H9 (cell line): ENCODE results near the gene CDC37L1. TPM values are rescaled to one million over a fixed set of nuclear protein-coding genes. Genes with fewer than 3 reads are reported as not detected.

Experiments used
- DNase-seq: peaks from one replicate; pipeline ENCODE4 v3.0.0-alpha.2; 2017
- H2AFZ ChIP-seq: one replicate; pipeline ENCODE4 v1.6.1; 2013; ENCODE audit warnings: mild to moderate bottlenecking, low read length, control low read depth, moderate library complexity
- H2AK5ac ChIP-seq: 2 replicates; pipeline ENCODE4 v1.6.1; 2013; ENCODE audit warnings: low read length, control low read depth, mixed read lengths; ENCODE audit not compliant: insufficient read length
- H2BK120ac ChIP-seq: one replicate; pipeline ENCODE4 v1.6.1; 2013; ENCODE audit warnings: low read depth, mild to moderate bottlenecking, low read length, control low read depth, inconsistent platforms; ENCODE audit not compliant: poor library complexity, severe bottlenecking
- H2BK12ac ChIP-seq: 2 replicates; pipeline ENCODE4 v1.6.1; 2013; ENCODE audit warnings: low read length, control low read depth, mixed read lengths, low read depth; ENCODE audit not compliant: insufficient read length
- H2BK15ac ChIP-seq: 2 replicates; pipeline ENCODE4 v1.6.1; 2013; ENCODE audit warnings: low read depth, low read length, control low read depth
- H2BK20ac ChIP-seq: one replicate; pipeline ENCODE4 v1.6.1; 2013; ENCODE audit warnings: low read depth, mild to moderate bottlenecking, low read length, control low read depth, inconsistent platforms; ENCODE audit not compliant: poor library complexity, severe bottlenecking
- H2BK5ac ChIP-seq: 2 replicates; pipeline ENCODE4 v1.6.1; 2013; ENCODE audit warnings: low read length, control low read depth, mixed read lengths; ENCODE audit not compliant: insufficient read length
- H3K14ac ChIP-seq: 2 replicates; pipeline ENCODE4 v1.6.1; 2013; ENCODE audit warnings: low read length, control low read depth; ENCODE audit not compliant: insufficient read depth
- H3K18ac ChIP-seq: 2 replicates; pipeline ENCODE4 v1.6.1; 2013; ENCODE audit warnings: low read depth, mild to moderate bottlenecking, mixed read lengths, low read length, control low read depth; ENCODE audit not compliant: insufficient read length
- H3K23ac ChIP-seq: 2 replicates; pipeline ENCODE4 v1.6.1; 2013; ENCODE audit warnings: low read length, control low read depth, mixed read lengths, low read depth; ENCODE audit not compliant: insufficient read length
- H3K23me2 ChIP-seq: 2 replicates; pipeline ENCODE4 v1.6.1; 2013; ENCODE audit warnings: low read depth, mild to moderate bottlenecking, mixed read lengths, low read length, control low read depth; ENCODE audit not compliant: insufficient read length, poor library complexity, severe bottlenecking
- H3K27ac ChIP-seq: 2 replicates; pipeline ENCODE4 v1.5.1; 2013; ENCODE audit warnings: low read length, control low read depth, mixed read lengths, low read depth; ENCODE audit not compliant: insufficient read length
- H3K27me3 ChIP-seq: 2 replicates; pipeline ENCODE4 v1.6.1; 2013; ENCODE audit warnings: low read length, control low read depth, inconsistent platforms; ENCODE audit not compliant: insufficient read depth
- H3K4ac ChIP-seq: 2 replicates; pipeline ENCODE4 v1.6.1; 2013; ENCODE audit warnings: low read depth, mild to moderate bottlenecking, control low read depth, inconsistent platforms, low read length, moderate library complexity
- H3K4me1 ChIP-seq: 2 replicates; pipeline ENCODE4 v1.6.1; 2013; ENCODE audit warnings: low read length, control low read depth, inconsistent platforms; ENCODE audit not compliant: insufficient read depth
- H3K4me2 ChIP-seq: 2 replicates; pipeline ENCODE4 v1.6.1; 2013; ENCODE audit warnings: low read length, control low read depth, mixed read lengths; ENCODE audit not compliant: insufficient read length, insufficient read depth
- H3K56ac ChIP-seq: 2 replicates; pipeline ENCODE4 v1.6.1; 2013; ENCODE audit warnings: low read depth, mild to moderate bottlenecking, mixed read lengths, low read length, control low read depth; ENCODE audit not compliant: insufficient read length
- H3K79me1 ChIP-seq: 2 replicates; pipeline ENCODE4 v1.6.1; 2013; ENCODE audit warnings: low read depth, mild to moderate bottlenecking, moderate library complexity, low read length, control low read depth, inconsistent platforms; ENCODE audit not compliant: insufficient read depth, poor library complexity, severe bottlenecking
- H3K79me2 ChIP-seq: 2 replicates; pipeline ENCODE4 v1.6.1; 2013; ENCODE audit warnings: low read length, control low read depth, inconsistent platforms; ENCODE audit not compliant: insufficient read depth
- H3K9ac ChIP-seq: 2 replicates; pipeline ENCODE4 v1.6.1; 2013; ENCODE audit warnings: low read length, control low read depth, mixed read lengths; ENCODE audit not compliant: insufficient read length; ENCODE audit errors: extremely low read depth
- H3K9me3 ChIP-seq: one replicate; pipeline ENCODE4 v1.6.1; 2013; ENCODE audit warnings: low read depth, low read length, inconsistent platforms; ENCODE audit not compliant: control insufficient read depth
- H3T11ph ChIP-seq: one replicate; pipeline ENCODE4 v1.6.1; 2013; ENCODE audit warnings: mild to moderate bottlenecking, low read length, control low read depth, inconsistent platforms
- H4K20me1 ChIP-seq: one replicate; pipeline ENCODE4 v1.6.1; 2013; ENCODE audit not compliant: control insufficient read depth, insufficient read length, insufficient read depth
- H4K5ac ChIP-seq: 2 replicates; pipeline ENCODE4 v1.6.1; 2013; ENCODE audit warnings: low read depth, mild to moderate bottlenecking, mixed read lengths, low read length, control low read depth; ENCODE audit not compliant: insufficient read length
- H4K8ac ChIP-seq: replicated peaks from 2 replicates; pipeline ENCODE4 v1.6.1; 2013; ENCODE audit warnings: low read length, control low read depth, mixed read lengths, low read depth; ENCODE audit not compliant: insufficient read length
- H4K91ac ChIP-seq: 2 replicates; pipeline ENCODE4 v1.6.1; 2013; ENCODE audit warnings: low read depth, mild to moderate bottlenecking, moderate library complexity, mixed read lengths, low read length, control low read depth; ENCODE audit not compliant: insufficient read length
- H3K27ac Mint-ChIP-seq, 3 experiments: 2 replicates in 2 of 3; 3 replicates in 1 of 3; pipeline ENCODE4 v1.8.0; 2020 to 2021; ENCODE audit warnings: mixed read lengths in 3 of 3, mild to moderate bottlenecking in 1 of 3, moderate library complexity in 1 of 3
- H3K27me3 Mint-ChIP-seq: 2 replicates; pipeline ENCODE4 v1.8.0; 2021; ENCODE audit warnings: low read depth, mild to moderate bottlenecking, moderate library complexity, mixed read lengths
- H3K36me3 Mint-ChIP-seq, 3 experiments: 2 replicates in 2 of 3; 3 replicates in 1 of 3; pipeline ENCODE4 v1.8.0; 2020 to 2021; ENCODE audit warnings: low read depth in 3 of 3, mixed read lengths in 3 of 3; ENCODE audit not compliant: insufficient read depth in 1 of 3
- H3K4me1 Mint-ChIP-seq, 2 experiments: 2 replicates each; pipeline ENCODE4 v1.8.0; 2020; ENCODE audit warnings: mixed read lengths in 2 of 2
- H3K4me3 Mint-ChIP-seq, 2 experiments: 2 replicates in 1 of 2; 3 replicates in 1 of 2; pipeline ENCODE4 v1.8.0; 2020 to 2021; ENCODE audit warnings: mild to moderate bottlenecking in 2 of 2, mixed read lengths in 2 of 2, moderate library complexity in 1 of 2
- H3K9me3 Mint-ChIP-seq, 2 experiments: 2 replicates in 1 of 2; 3 replicates in 1 of 2; pipeline ENCODE4 v1.8.0; 2020; ENCODE audit warnings: mild to moderate bottlenecking in 2 of 2, mixed read lengths in 2 of 2, moderate library complexity in 1 of 2
- CTCF ChIP-seq: fragments of 200-600 bp; sonication (generic); conservative IDR thresholded peaks from 3 replicates; pipeline ENCODE4 v1.8.0; 2021; ENCODE audit warnings: antibody characterized with exemption, mild to moderate bottlenecking
- WGBS: extraction: QIAGEN DNeasy Blood & Tissue Kit; methylation state at CpG from one replicate; pipeline ENCODE4 v1.1.7; 2013; ENCODE audit warnings: missing lambda C conversion rate, low lambda C conversion rate, mixed read lengths; ENCODE audit not compliant: insufficient read length; ENCODE audit errors: extremely low coverage; 5-methylcytosine and 5-hydroxymethylcytosine counted together
- total RNA-seq: library from RNA; stranded (reverse); gene quantifications from 2 replicates; pipeline ENCODE4 v1.2.1, GENCODE V29; 2021

CDC37L1 gene
- total RNA-seq, 1 experiment from 2014 or later, result 17.6 TPM

- no peak overlapping the region for H2BK12ac ChIP-seq
- no peak for TF ChIP-seq CTCF
- H3K4me3 Mint-ChIP-seq, result peak overlapping the region in 1 of 2 experiments; percentile 77; a peak in 2 of 5 replicates
- no peak overlapping the region for H4K91ac ChIP-seq
- peaks cover 53 to 54% of the 10 kb centered on the region in 2 experiments for H3K4me1 Mint-ChIP-seq
- H3K79me1 ChIP-seq, result no peaks in the 10 kb centered on the region
- H2BK15ac ChIP-seq, result no peak overlapping the region
- H2BK120ac ChIP-seq, result no peak overlapping the region
- H3K9ac ChIP-seq, result no peak overlapping the region
- H3K4ac ChIP-seq, result no peak overlapping the region
- H2AK5ac ChIP-seq, result no peak overlapping the region
- H2BK20ac ChIP-seq, result no peak overlapping the region
- H3T11ph ChIP-seq, result no peak overlapping the region
- no peak overlapping the region for H2AFZ ChIP-seq
- H4K5ac ChIP-seq, result no peak overlapping the region
- no peak for DNase-seq
- no peak overlapping the region for H4K8ac ChIP-seq
- H3K4me1 ChIP-seq, result peaks cover 12% of the 10 kb centered on the region
- H3K27ac ChIP-seq, result no peak overlapping the region
- no peak overlapping the region for H3K23ac ChIP-seq
- H3K36me3 Mint-ChIP-seq, result peaks cover 0 to 3% (median 0%) of the 10 kb centered on the region in 3 experiments; a peak in 1 of 7 replicates
- no peak overlapping the region for H3K56ac ChIP-seq
- H3K27me3 ChIP-seq, result no peaks in the 10 kb centered on the region
- H3K27ac Mint-ChIP-seq, result no peak overlapping the region
- no peak overlapping the region for H3K18ac ChIP-seq
- H2BK5ac ChIP-seq, result no peak overlapping the region
- H3K79me2 ChIP-seq, result no peaks in the 10 kb centered on the region; the same call in 1 of the 2 replicates
- H4K20me1 ChIP-seq, result peaks cover 3% of the 10 kb centered on the region
- WGBS, result no CpG with 5 or more reads among the region's 2 CpGs
- peaks cover 5% of the 10 kb centered on the region; the same call in 1 of the 2 replicates for H3K27me3 Mint-ChIP-seq
- no peaks in the 10 kb centered on the region for H3K9me3 ChIP-seq
- peaks cover 4% of the 10 kb centered on the region for H3K23me2 ChIP-seq
- peaks cover 0 to 2% of the 10 kb centered on the region in 2 experiments; a peak in 1 of 5 replicates for H3K9me3 Mint-ChIP-seq
- no peak overlapping the region for H3K4me2 ChIP-seq
- no peak overlapping the region for H3K14ac ChIP-seq
Observed at GRCh38 chr9:4665357-4665756, 14.0 kb upstream of the CDC37L1 start.
